ENCODE measurements around the gene CCR2. TPM values are rescaled to one million over a fixed set of nuclear protein-coding genes. Genes with fewer than 3 reads are reported as not detected.

CCR2 gene
- polyA plus RNA-seq, 10 donors, result 0.56 to 2.0 (median 0.92) TPM

GRCh38 chr3:46354478-46354877 lies 567 bp downstream of the CCR2 start:
- no peak for DNase-seq

- no peak for DNase-seq
Measured at GRCh38 chr3:46354984-46355383, 1.1 kb downstream of the CCR2 start.

GRCh38 chr3:46356276-46356675 lies 2.4 kb downstream of the CCR2 start:
- DNase-seq, result no peak

- no peak for DNase-seq
Measured at GRCh38 chr3:46356909-46357308, 3.0 kb downstream of the CCR2 start.

- no peak for DNase-seq
Measured at GRCh38 chr3:46358466-46358865, 4.6 kb downstream of the CCR2 start.

GRCh38 chr3:46359733-46360493 lies 6.0 kb downstream of the CCR2 start:
- peak; percentile 30 to 49 (median 42) for DNase-seq

- no peak for DNase-seq
Measured at GRCh38 chr3:46360907-46361306, 7.0 kb downstream of the CCR2 start.

- no peak for DNase-seq
Measured at GRCh38 chr3:46361408-46362283, 7.7 kb downstream of the CCR2 start.

- no peak for DNase-seq
Measured at GRCh38 chr3:46365041-46365440, 11.1 kb downstream of the CCR2 start.

- DNase-seq, result no peak
Measured at GRCh38 chr3:46365737-46366524, 12.0 kb downstream of the CCR2 start.

- no peak for DNase-seq
Measured at GRCh38 chr3:46367811-46368210, 13.9 kb downstream of the CCR2 start.

GRCh38 chr3:46368569-46368968 lies 14.7 kb downstream of the CCR2 start:
- DNase-seq, result peak in 2 of 3 donors; percentile 31 to 45

- DNase-seq, result no peak
Measured at GRCh38 chr3:46369151-46369550, 15.2 kb downstream of the CCR2 start.

- DNase-seq, result no peak
Measured at GRCh38 chr3:46369675-46370132, 15.8 kb downstream of the CCR2 start.

- no peak for DNase-seq
Measured at GRCh38 chr3:46370839-46371518, 17.1 kb downstream of the CCR2 start, which contains the start of gene CCR5. TSS of gene CCR5 (plus strand) at chr3:46370946. CDS start at chr3:46372903, 1,957 bp downstream.

- no peak for DNase-seq
Measured at GRCh38 chr3:46371519-46372340, 17.8 kb downstream of the CCR2 start.

GRCh38 chr3:46372492-46373359 lies 18.8 kb downstream of the CCR2 start:
- DNase-seq, result no peak

- DNase-seq, result no peak
Measured at GRCh38 chr3:46374755-46375154, 20.8 kb downstream of the CCR2 start.

GRCh38 chr3:46375218-46375617 lies 21.3 kb downstream of the CCR2 start:
- DNase-seq, result no peak

All from muscle of back (tissue), 11 donors.